GM12875 (cell line): ENCODE results near the gene CA14.

Source experiments
- H3K4me3 ChIP-seq: one replicate; pipeline ENCODE4 v1.5.1; 2011; ENCODE audit warnings: low read depth, low read length, control low read depth
- TF ChIP-seq, protein P1 (sequence below): IDR thresholded peaks from 2 replicates; pipeline ENCODE4 v1.5.1; 2011; ENCODE audit warnings: low read depth, mild to moderate bottlenecking, control low read depth, inconsistent platforms, low read length, moderate library complexity, borderline replicate concordance; ENCODE audit not compliant: insufficient read depth

CA14 gene

DNA sequence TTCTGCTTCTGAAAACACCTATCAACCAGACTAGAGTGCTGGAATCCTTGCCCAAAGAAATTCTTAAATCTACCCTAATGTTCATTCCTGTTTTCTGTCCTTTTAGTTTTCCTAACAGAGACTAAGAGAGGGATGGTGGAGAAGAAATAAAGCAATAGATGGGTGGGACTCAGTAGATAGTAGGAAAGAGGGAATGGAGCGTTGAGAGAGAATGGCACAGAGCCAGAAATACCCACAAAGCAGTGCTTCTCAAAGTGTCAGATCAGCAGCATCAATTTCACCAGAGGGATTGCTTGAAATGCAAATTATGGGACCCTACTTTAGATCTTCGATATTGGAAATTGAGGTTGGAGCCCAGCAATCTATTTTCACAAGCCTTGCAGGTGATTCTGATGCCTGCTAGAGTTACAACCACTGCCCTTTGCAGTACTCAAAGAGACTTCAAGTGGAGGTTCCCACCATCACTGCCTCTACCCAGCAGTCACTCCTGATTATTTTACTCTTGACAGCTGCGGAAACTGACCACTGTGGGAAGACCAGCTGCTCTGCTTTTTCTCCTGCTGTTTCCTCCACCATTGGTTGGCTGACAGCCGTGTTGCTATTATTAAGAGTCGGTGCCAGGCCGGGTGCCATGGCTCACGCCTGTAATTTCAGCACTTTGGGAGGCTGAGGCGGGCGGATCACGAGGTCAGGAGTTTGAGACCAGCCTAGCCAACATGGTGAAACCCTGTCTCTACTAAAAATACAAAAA is 52.4 kb downstream of the CA14 start:
- TF ChIP-seq, protein P1, sequence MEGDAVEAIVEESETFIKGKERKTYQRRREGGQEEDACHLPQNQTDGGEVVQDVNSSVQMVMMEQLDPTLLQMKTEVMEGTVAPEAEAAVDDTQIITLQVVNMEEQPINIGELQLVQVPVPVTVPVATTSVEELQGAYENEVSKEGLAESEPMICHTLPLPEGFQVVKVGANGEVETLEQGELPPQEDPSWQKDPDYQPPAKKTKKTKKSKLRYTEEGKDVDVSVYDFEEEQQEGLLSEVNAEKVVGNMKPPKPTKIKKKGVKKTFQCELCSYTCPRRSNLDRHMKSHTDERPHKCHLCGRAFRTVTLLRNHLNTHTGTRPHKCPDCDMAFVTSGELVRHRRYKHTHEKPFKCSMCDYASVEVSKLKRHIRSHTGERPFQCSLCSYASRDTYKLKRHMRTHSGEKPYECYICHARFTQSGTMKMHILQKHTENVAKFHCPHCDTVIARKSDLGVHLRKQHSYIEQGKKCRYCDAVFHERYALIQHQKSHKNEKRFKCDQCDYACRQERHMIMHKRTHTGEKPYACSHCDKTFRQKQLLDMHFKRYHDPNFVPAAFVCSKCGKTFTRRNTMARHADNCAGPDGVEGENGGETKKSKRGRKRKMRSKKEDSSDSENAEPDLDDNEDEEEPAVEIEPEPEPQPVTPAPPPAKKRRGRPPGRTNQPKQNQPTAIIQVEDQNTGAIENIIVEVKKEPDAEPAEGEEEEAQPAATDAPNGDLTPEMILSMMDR = no peak
- no peak overlapping the region for H3K4me3 ChIP-seq

DNA sequence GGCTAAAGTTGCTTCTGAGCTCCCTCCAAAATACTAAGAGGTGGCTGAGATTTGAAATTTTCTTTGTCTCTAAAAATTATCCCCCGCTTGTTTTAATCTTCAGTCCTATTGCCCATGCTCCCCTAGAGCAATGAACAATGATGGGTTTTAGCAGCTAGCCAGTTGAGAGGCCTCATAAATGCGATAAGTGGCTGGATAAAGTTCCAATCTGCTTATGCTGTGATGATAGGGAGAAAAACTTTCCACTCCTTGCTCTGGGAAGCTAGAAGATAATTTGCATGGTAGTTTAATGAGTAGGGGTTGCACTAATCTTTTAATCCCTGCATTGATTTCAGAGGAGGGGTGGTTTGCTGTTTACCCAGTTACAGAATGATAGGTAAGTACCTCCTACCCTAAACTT is 54.2 kb downstream of the CA14 start:
- TF ChIP-seq, protein P1 = no peak
- no peak overlapping the region for H3K4me3 ChIP-seq
